IMR-90 (cell line): ENCODE results near the gene AMIGO3. TPM values are rescaled to one million over a fixed set of nuclear protein-coding genes. Genes with fewer than 3 reads are reported as not detected.

Experiments
- ATAC-seq: fragments of 200-7000 bp; cut with Tn5 transposase; 2 replicates; pipeline ENCODE4 v1.9.1; 2020; ENCODE audit warnings: low read depth, mild to moderate bottlenecking, moderate library complexity
- BruUV-seq: library from RNA; stranded (reverse); fragments of 400-500 nt; replicated peaks from 2 replicates; lab custom pipeline; 2021; lab: Mats Ljungman, UMichigan
- CTCF ChIA-PET: fragments of 300-600 bp; formaldehyde crosslinking; extraction: SDS; loops from one replicate; lab custom pipeline; 2021; ENCODE audit warnings: antibody characterized with exemption; lab: Yijun Ruan, JAX
- POLR2A ChIA-PET: fragments of 300-600 bp; sonication (Branson Sonifier 250); formaldehyde crosslinking; loops from one replicate; lab custom pipeline; 2022; ENCODE audit warnings: antibody characterized with exemption; ENCODE audit not compliant: unreplicated experiment; lab: Charles Lee
- DNase-seq: peaks from one replicate; pipeline ENCODE4 v3.0.0; 2013
- H2AFZ ChIP-seq: replicated peaks from 2 replicates; pipeline ENCODE3; 2013; ENCODE audit warnings: low read length, mild to moderate bottlenecking; ENCODE audit not compliant: poor library complexity
- H2AK5ac ChIP-seq: 2 replicates; pipeline ENCODE4 v1.6.1; 2013; ENCODE audit warnings: low read depth, low read length, inconsistent platforms
- H2AK9ac ChIP-seq: replicated peaks from 2 replicates; pipeline ENCODE3; 2013; ENCODE audit warnings: mild to moderate bottlenecking, low read depth, low read length, moderate library complexity; ENCODE audit not compliant: poor library complexity
- H2BK120ac ChIP-seq: 2 replicates; pipeline ENCODE4 v1.6.1; 2013; ENCODE audit warnings: low read depth, low read length, inconsistent platforms
- H2BK15ac ChIP-seq: 3 replicates; pipeline ENCODE4 v1.6.1; 2013; ENCODE audit warnings: low read depth, low read length, inconsistent platforms
- H2BK20ac ChIP-seq: 2 replicates; pipeline ENCODE4 v1.6.1; 2013; ENCODE audit warnings: low read depth, mild to moderate bottlenecking, inconsistent platforms, low read length, moderate library complexity
- H2BK5ac ChIP-seq: 2 replicates; pipeline ENCODE4 v1.6.1; 2013; ENCODE audit warnings: mild to moderate bottlenecking, low read depth, low read length, inconsistent platforms; ENCODE audit not compliant: poor library complexity, severe bottlenecking
- H3K14ac ChIP-seq: replicated peaks from 2 replicates; pipeline ENCODE4 v1.6.1; 2013; ENCODE audit warnings: low read depth, low read length, inconsistent platforms
- H3K18ac ChIP-seq: 2 replicates; pipeline ENCODE4 v1.6.1; 2013; ENCODE audit warnings: low read depth, low read length, control low read depth
- H3K23ac ChIP-seq: 2 replicates; pipeline ENCODE4 v1.6.1; 2013; ENCODE audit warnings: low read depth, low read length, inconsistent platforms
- H3K27ac ChIP-seq: 2 replicates; pipeline ENCODE4 v1.5.1; 2013; ENCODE audit warnings: mild to moderate bottlenecking, control low read depth, low read length; ENCODE audit not compliant: insufficient read depth
- H3K27me3 ChIP-seq: 2 replicates; pipeline ENCODE4 v1.6.1; 2013; ENCODE audit warnings: low read length; ENCODE audit not compliant: control insufficient read depth, insufficient read depth
- H3K36me3 ChIP-seq: 2 replicates; pipeline ENCODE4 v1.6.1; 2013; ENCODE audit warnings: low read length, mixed read lengths; ENCODE audit not compliant: control insufficient read depth, insufficient read depth
- H3K4ac ChIP-seq: 2 replicates; pipeline ENCODE4 v1.6.1; 2013; ENCODE audit warnings: low read depth, low read length, inconsistent platforms
- H3K4me1 ChIP-seq: 2 replicates; pipeline ENCODE4 v1.6.1; 2013; ENCODE audit warnings: low read length, mixed read lengths; ENCODE audit not compliant: control insufficient read depth, insufficient read depth
- H3K4me2 ChIP-seq: 2 replicates; pipeline ENCODE4 v1.6.1; 2013; ENCODE audit warnings: low read depth, mild to moderate bottlenecking, control low read depth, low read length, moderate library complexity
- H3K4me3 ChIP-seq: 2 replicates; pipeline ENCODE4 v1.5.1; 2013; ENCODE audit warnings: low read depth, mild to moderate bottlenecking, control low read depth, low read length, moderate library complexity; ENCODE audit not compliant: insufficient read depth
- H3K56ac ChIP-seq: 2 replicates; pipeline ENCODE4 v1.6.1; 2013; ENCODE audit warnings: low read length, inconsistent platforms; ENCODE audit not compliant: insufficient read depth; ENCODE audit errors: extremely low read depth
- H3K79me1 ChIP-seq, 2 experiments: 2 replicates each; pipeline ENCODE4 v1.6.1; 2013; ENCODE audit warnings: low read length in 2 of 2, inconsistent platforms in 1 of 2, low read depth in 1 of 2
- H3K9ac ChIP-seq: 2 replicates; pipeline ENCODE4 v1.6.1; 2013; ENCODE audit warnings: low read depth, low read length, control low read depth
- H3K9me1 ChIP-seq: 2 replicates; pipeline ENCODE4 v1.6.1; 2013; ENCODE audit warnings: low read length, inconsistent platforms; ENCODE audit not compliant: insufficient read depth
- H3K9me3 ChIP-seq: 2 replicates; pipeline ENCODE4 v1.6.1; 2013; ENCODE audit warnings: low read length; ENCODE audit not compliant: control insufficient read depth, insufficient read depth
- H4K20me1 ChIP-seq: 2 replicates; pipeline ENCODE4 v1.6.1; 2013; ENCODE audit warnings: low read length, inconsistent platforms; ENCODE audit not compliant: insufficient read depth
- H4K5ac ChIP-seq: 2 replicates; pipeline ENCODE4 v1.6.1; 2013; ENCODE audit warnings: mild to moderate bottlenecking, low read depth, low read length, control low read depth
- H4K8ac ChIP-seq, 2 experiments: 2 replicates each; pipeline ENCODE4 v1.6.1; 2013; ENCODE audit warnings: low read depth in 2 of 2, low read length in 2 of 2, control low read depth in 1 of 2, inconsistent platforms in 1 of 2
- H4K91ac ChIP-seq: 2 replicates; pipeline ENCODE4 v1.6.1; 2013; ENCODE audit warnings: low read depth, low read length, inconsistent platforms; ENCODE audit not compliant: insufficient read depth
- BHLHE40 ChIP-seq: fragments of 150-350 bp; IDR thresholded peaks from 2 replicates; pipeline ENCODE4 v1.6.1; 2016; ENCODE audit warnings: mild to moderate bottlenecking, low read depth, low read length
- CEBPB ChIP-seq: IDR thresholded peaks from 2 replicates; pipeline ENCODE4 v1.6.1; 2012; ENCODE audit warnings: low read depth, low read length, improper control_type of control experiment
- CHD1 ChIP-seq: IDR thresholded peaks from 2 replicates; pipeline ENCODE4 v1.6.1; 2012; ENCODE audit warnings: low read depth, low read length, improper control_type of control experiment
- CTCF ChIP-seq: conservative IDR thresholded peaks from 2 replicates; pipeline ENCODE4 v1.5.1; 2012; ENCODE audit warnings: mild to moderate bottlenecking, low read depth, low read length, improper control_type of control experiment
- ELK1 ChIP-seq: fragments of 150-350 bp; IDR thresholded peaks from 2 replicates; pipeline ENCODE4 v1.6.1; 2016; ENCODE audit warnings: low read depth, mild to moderate bottlenecking, low read length, moderate library complexity, borderline replicate concordance
- FOS ChIP-seq: fragments of 150-350 bp; IDR thresholded peaks from 2 replicates; pipeline ENCODE4 v1.6.1; 2016; ENCODE audit warnings: low read depth, low read length
- MAFK ChIP-seq: IDR thresholded peaks from 2 replicates; pipeline ENCODE4 v1.6.1; 2012; ENCODE audit warnings: low read depth, low read length, improper control_type of control experiment
- MAZ ChIP-seq: IDR thresholded peaks from 2 replicates; pipeline ENCODE4 v1.6.1; 2012; ENCODE audit warnings: low read depth, mild to moderate bottlenecking, low read length, improper control_type of control experiment, moderate library complexity, borderline replicate concordance
- MXI1 ChIP-seq: IDR thresholded peaks from 2 replicates; pipeline ENCODE4 v1.6.1; 2012; ENCODE audit warnings: low read depth, mild to moderate bottlenecking, low read length, moderate library complexity, borderline replicate concordance
- NFE2L2 ChIP-seq: fragments of 150-350 bp; IDR thresholded peaks from 2 replicates; pipeline ENCODE4 v1.6.1; 2016; ENCODE audit warnings: low read depth, mild to moderate bottlenecking, low read length
- POLR2A ChIP-seq: IDR thresholded peaks from 2 replicates; pipeline ENCODE4 v1.6.1; 2012; ENCODE audit warnings: mild to moderate bottlenecking, low read depth, low read length
- RAD21 ChIP-seq: IDR thresholded peaks from 2 replicates; pipeline ENCODE4 v1.6.1; 2012; ENCODE audit warnings: low read length, improper control_type of control experiment
- RCOR1 ChIP-seq: IDR thresholded peaks from 2 replicates; pipeline ENCODE4 v1.6.1; 2012; ENCODE audit warnings: mild to moderate bottlenecking, low read length, improper control_type of control experiment; ENCODE audit not compliant: insufficient replicate concordance
- RFX5 ChIP-seq: IDR thresholded peaks from 2 replicates; pipeline ENCODE4 v1.8.0; 2012; ENCODE audit warnings: low read depth, mild to moderate bottlenecking, low read length, moderate library complexity
- SMC3 ChIP-seq: fragments of 150-350 bp; IDR thresholded peaks from 2 replicates; pipeline ENCODE4 v1.6.1; 2016; ENCODE audit warnings: low read depth, mild to moderate bottlenecking, antibody characterized with exemption, low read length, moderate library complexity
- USF2 ChIP-seq: fragments of 150-350 bp; IDR thresholded peaks from 2 replicates; pipeline ENCODE4 v1.6.1; 2017; ENCODE audit warnings: mild to moderate bottlenecking, antibody characterized with exemption, low read length, low read depth
- WGBS, 2 experiments: methylation state at CpG; one replicate each; pipeline versions ENCODE4 v1.1.5 to v1.1.7; 2013; ENCODE audit warnings: missing lambda C conversion rate in 2 of 2; ENCODE audit not compliant: insufficient read length in 1 of 2; ENCODE audit errors: extremely low coverage in 2 of 2; 5-methylcytosine and 5-hydroxymethylcytosine counted together
- dilution Hi-C: fragments of 300-500 bp; cut with HindIII; formaldehyde crosslinking; loops from one replicate; pipeline ENCODE4 v1.14.3; 2018; ENCODE audit warnings: low sequenced_read_pairs; ENCODE audit not compliant: unreplicated experiment
- in situ Hi-C: fragments of 300-500 bp; cut with MboI; formaldehyde crosslinking; loops from 3 replicates; pipeline ENCODE4 v1.14.3; 2019; ENCODE audit warnings: low sequenced_read_pairs, inconsistent platforms, mixed read lengths
- intact Hi-C: fragments of 100-400 bp; cut with micrococcal nuclease; formaldehyde crosslinking; loops from 2 replicates; pipeline ENCODE4 v1.10.0; 2022
- polyA plus RNA-seq, 3 experiments: library from polyadenylated mRNA; depleted of rRNA; stranded (reverse); fragments of >200 nt; gene quantifications; 2 replicates each; pipeline ENCODE4 v1.2.3, GENCODE V29; 2012; ENCODE audit warnings: low replicate concordance in 1 of 3
- total RNA-seq: library from RNA; depleted of rRNA; stranded (reverse); fragments of >200 nt; gene quantifications from 2 replicates; pipeline ENCODE4 v1.2.3, GENCODE V29; 2012

The AMIGO3 gene
- total and polyA plus RNA-seq, 2 of the 4 experiments (the other 2 are of a cell fraction): 1.5 TPM; not detected in 1

- intact Hi-C loops: loop anchor here (1.0 to 10.0 kb wide), 3 partner anchors 137 to 392 kb away; no protein-coding TSS in a partner anchor
- no CpG with 5 or more reads among the region's 11 CpGs for WGBS, 2 experiments
- in situ Hi-C loops: loop anchor here (5.0 kb wide), 2 partner anchors 140 to 205 kb away; no protein-coding TSS in a partner anchor
Measured at GRCh38 chr3:49702672-49703071, 16.8 kb downstream of the AMIGO3 start.

More at GRCh38 chr3:49702672-49703071, 16.8 kb downstream of the AMIGO3 start:
- peaks cover 7% of the 10 kb centered on the region; the same call in 1 of the 2 replicates for H4K20me1 ChIP-seq
- no peaks in the 10 kb centered on the region for H3K4me1 ChIP-seq
- H3K4ac ChIP-seq: no peak overlapping the region
- no peak overlapping the region for H3K56ac ChIP-seq
- ATAC-seq (no peak), DNase-seq (no peak)
- no peak overlapping the region for H3K14ac ChIP-seq
- no peak for TF ChIP-seq SMC3
- no peak for TF ChIP-seq FOS
- no peak for TF ChIP-seq CTCF
- no peak for TF ChIP-seq POLR2A
- TF ChIP-seq MXI1: no peak
- TF ChIP-seq USF2: no peak
- no peak for TF ChIP-seq MAFK
- no peak for TF ChIP-seq RFX5
- no peak for TF ChIP-seq MAZ
- no peak for TF ChIP-seq CEBPB
- no peak for TF ChIP-seq NFE2L2
- TF ChIP-seq BHLHE40: no peak
- TF ChIP-seq CHD1: no peak
- TF ChIP-seq RAD21: no peak
- TF ChIP-seq RCOR1: no peak
- no peak for TF ChIP-seq ELK1
- dilution Hi-C loops: no loop called here
- H3K36me3 ChIP-seq: peaks cover 48% of the 10 kb centered on the region
- H3K9me3 ChIP-seq: no peaks in the 10 kb centered on the region
- ChIA-PET POLR2A (no interaction called here), CTCF (interaction anchor here (2.2 kb wide), 1 partner anchor 137 kb away, joined by 11 read pairs; no protein-coding TSS in a partner anchor)
- H3K79me1 ChIP-seq: no peaks in the 10 kb centered on the region
- no peak overlapping the region for H3K4me3 ChIP-seq
- H3K4me2 ChIP-seq: no peak overlapping the region
- H3K18ac ChIP-seq: no peak overlapping the region
- no peak overlapping the region for H2BK15ac ChIP-seq
- H2AFZ ChIP-seq: no peak overlapping the region
- no peak overlapping the region for H2BK5ac ChIP-seq
- H4K91ac ChIP-seq: no peak overlapping the region
- no peak overlapping the region for H3K23ac ChIP-seq
- no peak overlapping the region for H3K27ac ChIP-seq
- no peaks in the 10 kb centered on the region for H3K9me1 ChIP-seq
- no peak overlapping the region for H4K5ac ChIP-seq
- H3K27me3 ChIP-seq: no peaks in the 10 kb centered on the region
- no peak overlapping the region for H2AK9ac ChIP-seq
- no peak overlapping the region for H2BK120ac ChIP-seq
- no peak overlapping the region for H4K8ac ChIP-seq
- H2AK5ac ChIP-seq: no peak overlapping the region
- no peak overlapping the region for H3K9ac ChIP-seq
- H2BK20ac ChIP-seq: no peak overlapping the region
- BruUV-seq: no TSS peak
